GM12872 (cell line): ENCODE measurements around the gene DDX23.

Experiments used
- CTCF ChIP-seq: IDR thresholded peaks from 3 replicates; pipeline ENCODE4 v1.5.1; 2011; ENCODE audit warnings: low read depth, mild to moderate bottlenecking, low read length, moderate library complexity; ENCODE audit not compliant: insufficient read depth

The DDX23 gene

GRCh38 chr12:48813465-48814261 lies 38.3 kb downstream of the DDX23 start:
- 0 out of 3 replicates have a peak, but pooled peaks have one; percentile 1 for TF ChIP-seq CTCF

- TF ChIP-seq CTCF = no peak
Observed at GRCh38 chr12:48812389-48812788, 39.6 kb downstream of the DDX23 start.

GRCh38 chr12:48811437-48812090 lies 40.4 kb downstream of the DDX23 start:
- no peak for TF ChIP-seq CTCF

- TF ChIP-seq CTCF = no peak
Observed at GRCh38 chr12:48810903-48811431, 41.0 kb downstream of the DDX23 start.

GRCh38 chr12:48807981-48808380 lies 44.0 kb downstream of the DDX23 start:
- TF ChIP-seq CTCF = no peak

GRCh38 chr12:48803675-48804074 lies 48.3 kb downstream of the DDX23 start:
- TF ChIP-seq CTCF = no peak

- no peak for TF ChIP-seq CTCF
Observed at GRCh38 chr12:48800971-48801370, 51.0 kb downstream of the DDX23 start.
